ENCODE results near the gene THOC6.

THOC6 gene

GRCh38 chr16:3023669-3024478 lies at the start of gene THOC6, which contains the start of gene HCFC1R1:
Gene THOC6, plus strand, starts transcription at chr16:3024035. Its CDS starts 292 bp downstream, at chr16:3024327.
Gene HCFC1R1, minus strand, starts transcription at chr16:3023942. Its CDS starts 1 bp downstream, at chr16:3023941.
- peak; percentile 91 to 93 (median 92) for DNase-seq (ENCODE audit: low read depth in 4 of 4, low spot score in 1 of 4)

GRCh38 chr16:2974319-2975056 lies 49.3 kb upstream of the THOC6 start:
- no peak for DNase-seq (ENCODE audit: low read depth in 4 of 4, low spot score in 1 of 4)

- DNase-seq (ENCODE audit: low read depth in 4 of 4, low spot score in 1 of 4), result no peak
Observed at GRCh38 chr16:2975161-2975795, 48.6 kb upstream of the THOC6 start.

- DNase-seq (ENCODE audit: low read depth in 4 of 4, low spot score in 1 of 4), result no peak
Observed at GRCh38 chr16:2976201-2976600, 47.6 kb upstream of the THOC6 start.

- DNase-seq (ENCODE audit: low read depth in 4 of 4, low spot score in 1 of 4), result no peak
Observed at GRCh38 chr16:2976673-2977072, 47.2 kb upstream of the THOC6 start.

- DNase-seq (ENCODE audit: low read depth in 4 of 4, low spot score in 1 of 4), result no peak
Observed at GRCh38 chr16:2977440-2977839, 46.4 kb upstream of the THOC6 start.

- DNase-seq (ENCODE audit: low read depth in 4 of 4, low spot score in 1 of 4), result no peak
Observed at GRCh38 chr16:2979669-2980226, 44.1 kb upstream of the THOC6 start.

- DNase-seq (ENCODE audit: low read depth in 4 of 4, low spot score in 1 of 4), result peak; percentile 88 to 94 (median 89)
Observed at GRCh38 chr16:2980227-2981176, 43.3 kb upstream of the THOC6 start, which contains the start of gene PKMYT1. Gene PKMYT1, minus strand, starts transcription at chr16:2980446. Its CDS starts 789 bp downstream, at chr16:2979657.

GRCh38 chr16:2981177-2981898 lies 42.5 kb upstream of the THOC6 start:
- no peak for DNase-seq (ENCODE audit: low read depth in 4 of 4, low spot score in 1 of 4)

GRCh38 chr16:2981899-2982250 lies 42.0 kb upstream of the THOC6 start:
- DNase-seq (ENCODE audit: low read depth in 4 of 4, low spot score in 1 of 4), result no peak

- no peak for DNase-seq (ENCODE audit: low read depth in 4 of 4, low spot score in 1 of 4)
Observed at GRCh38 chr16:2982402-2982801, 41.4 kb upstream of the THOC6 start.

GRCh38 chr16:2983706-2984136 lies 40.1 kb upstream of the THOC6 start:
- peak; percentile 47 to 72 (median 53) for DNase-seq (ENCODE audit: low read depth in 4 of 4, low spot score in 1 of 4)

GRCh38 chr16:2985462-2985861 lies 38.4 kb upstream of the THOC6 start:
- DNase-seq (ENCODE audit: low read depth in 4 of 4, low spot score in 1 of 4), result no peak

GRCh38 chr16:2985893-2986355 lies 37.9 kb upstream of the THOC6 start:
- no peak for DNase-seq (ENCODE audit: low read depth in 4 of 4, low spot score in 1 of 4)

GRCh38 chr16:2986623-2987188 lies 37.1 kb upstream of the THOC6 start:
- DNase-seq (ENCODE audit: low read depth in 4 of 4, low spot score in 1 of 4), result no peak

- DNase-seq (ENCODE audit: low read depth in 4 of 4, low spot score in 1 of 4), result no peak
Observed at GRCh38 chr16:2987286-2987685, 36.5 kb upstream of the THOC6 start.

GRCh38 chr16:2987833-2988232 lies 36.0 kb upstream of the THOC6 start:
- no peak for DNase-seq (ENCODE audit: low read depth in 4 of 4, low spot score in 1 of 4)

- DNase-seq (ENCODE audit: low read depth in 4 of 4, low spot score in 1 of 4), result no peak
Observed at GRCh38 chr16:2988590-2989099, 35.2 kb upstream of the THOC6 start.

GRCh38 chr16:2990891-2991290 lies 32.9 kb upstream of the THOC6 start:
- no peak for DNase-seq (ENCODE audit: low read depth in 4 of 4, low spot score in 1 of 4)
